NCI-H146 treated with DMSO at 0.1 percent for 48 hours (cell line): ENCODE data around the gene OR51F1.
"Not testable (repeated sequence)": the region's sequence is repeated elsewhere in the genome, so short reads cannot be mapped to it uniquely, and the experiment has no call there.

ENCODE experiments used
- DNase-seq: peaks from one replicate; lab custom pipeline; 2025; ENCODE audit not compliant: unreplicated experiment; lab: John Stamatoyannopoulos, UW

The OR51F1 gene, protein sequence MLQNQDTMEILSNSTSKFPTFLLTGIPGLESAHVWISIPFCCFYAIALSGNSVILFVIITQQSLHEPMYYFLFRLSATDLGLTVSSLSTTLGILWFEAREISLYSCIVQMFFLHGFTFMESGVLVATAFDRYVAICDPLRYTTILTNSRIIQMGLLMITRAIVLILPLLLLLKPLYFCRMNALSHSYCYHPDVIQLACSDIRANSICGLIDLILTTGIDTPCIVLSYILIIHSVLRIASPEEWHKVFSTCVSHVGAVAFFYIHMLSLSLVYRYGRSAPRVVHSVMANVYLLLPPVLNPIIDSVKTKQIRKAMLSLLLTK

DNA sequence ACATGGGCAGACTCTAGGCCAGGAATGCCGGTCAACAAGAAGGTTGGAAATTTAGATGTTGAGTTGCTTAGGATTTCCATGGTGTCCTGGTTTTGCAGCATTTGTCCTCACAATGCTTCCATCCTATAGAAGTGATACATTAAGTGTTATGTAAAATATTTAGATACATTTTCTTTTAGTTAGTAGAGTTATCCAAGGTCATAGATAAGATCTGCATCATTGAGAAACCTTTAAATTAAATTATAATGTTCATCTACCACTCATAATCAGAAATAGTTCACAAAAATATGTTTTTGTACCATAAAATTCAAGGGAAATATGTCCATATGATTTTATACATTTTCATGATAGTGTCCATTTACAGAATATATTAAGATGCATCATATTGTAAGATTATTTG, at the start of gene OR51F1:
Gene OR51F1 (minus strand): TSS at position 101 of the 400 bp plus-strand sequence. CDS start 0 bp downstream, at position 101.
- DNase-seq = no peak

DNA sequence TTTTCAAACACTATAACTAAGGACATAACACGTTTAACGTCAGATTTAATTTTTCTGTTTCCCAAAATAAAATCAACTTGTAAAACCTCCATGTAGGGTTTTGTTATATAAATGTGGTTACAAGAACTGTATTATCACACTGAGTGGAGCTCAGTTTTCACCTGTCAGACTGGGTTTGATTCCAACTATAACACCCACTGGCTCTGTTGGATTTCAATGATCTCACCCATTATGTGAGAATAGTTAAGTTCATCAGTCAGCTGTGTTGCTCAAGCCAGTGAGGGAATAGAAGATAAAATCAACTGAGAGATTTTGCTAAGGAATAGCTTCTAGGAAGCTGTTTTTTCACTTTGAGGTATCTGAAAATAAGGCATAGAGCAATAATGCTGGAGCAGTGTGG, 39.5 kb upstream of the OR51F1 start:
- DNase-seq = no peak

DNA sequence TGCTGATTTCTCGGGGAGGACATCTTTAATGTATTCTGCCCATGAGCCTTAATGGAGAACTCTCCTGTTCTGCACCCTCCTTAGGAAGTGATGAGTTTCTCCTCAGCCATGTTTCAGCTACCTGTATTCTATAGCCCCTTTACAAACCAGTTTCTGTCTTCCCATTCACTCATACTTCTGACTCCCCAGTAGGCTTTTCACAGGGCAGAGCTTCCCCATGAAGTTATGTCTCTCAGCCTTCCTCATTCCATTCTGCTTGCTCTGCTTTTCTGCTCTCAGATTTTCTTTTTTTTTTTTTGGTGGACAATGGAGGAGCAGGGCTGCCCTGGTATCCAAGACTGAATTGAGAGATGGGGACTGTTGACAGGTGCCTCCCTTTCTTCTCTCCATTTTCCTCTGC, 38.7 kb upstream of the OR51F1 start:
- no peak for DNase-seq

GRCh38 chr11:4804280-4804679, 34.5 kb upstream of the OR51F1 start, which contains the start of gene OR52R1:
Gene OR52R1, minus strand, starts transcription at chr11:4804380. Its CDS starts 0 bp downstream, at chr11:4804380.
- DNase-seq = no peak

GRCh38 chr11:4801316-4801715, 31.6 kb upstream of the OR51F1 start:
- not testable (repeated sequence) for DNase-seq

- no peak for DNase-seq
Observed at GRCh38 chr11:4798427-4799183, 28.9 kb upstream of the OR51F1 start.

DNA sequence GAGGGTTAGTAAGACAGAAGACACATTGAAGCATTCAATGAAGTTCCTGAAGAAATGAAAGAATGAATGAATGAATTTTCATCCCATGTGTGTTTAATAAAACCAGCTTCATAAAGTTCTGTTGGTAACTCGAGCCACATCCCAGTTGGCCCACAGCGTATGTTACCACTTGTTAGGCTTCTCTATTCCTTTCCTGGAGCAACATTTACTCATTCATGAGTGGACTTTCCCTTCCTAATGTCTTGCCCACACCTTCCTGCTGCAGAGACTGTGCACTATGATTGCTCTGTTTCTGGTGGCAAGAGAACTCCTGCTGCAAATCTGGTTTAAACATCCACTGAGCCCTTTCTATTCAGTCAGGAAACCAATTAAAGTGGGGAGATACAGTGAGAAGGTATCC, 27.5 kb upstream of the OR51F1 start:
- no peak for DNase-seq

GRCh38 chr11:4782454-4782853, 12.7 kb upstream of the OR51F1 start:
- DNase-seq = no peak

GRCh38 chr11:4768094-4768493, 1.6 kb downstream of the OR51F1 start:
- DNase-seq = no peak

GRCh38 chr11:4766420-4767043, 3.2 kb downstream of the OR51F1 start:
- no peak for DNase-seq

- DNase-seq = no peak
Observed at GRCh38 chr11:4763096-4763495, 6.6 kb downstream of the OR51F1 start.

- no peak for DNase-seq
Observed at GRCh38 chr11:4751201-4751600, 18.5 kb downstream of the OR51F1 start.

GRCh38 chr11:4748438-4748837, 21.3 kb downstream of the OR51F1 start:
- no peak for DNase-seq

GRCh38 chr11:4740735-4741134, 29.0 kb downstream of the OR51F1 start:
- DNase-seq = no peak

DNA sequence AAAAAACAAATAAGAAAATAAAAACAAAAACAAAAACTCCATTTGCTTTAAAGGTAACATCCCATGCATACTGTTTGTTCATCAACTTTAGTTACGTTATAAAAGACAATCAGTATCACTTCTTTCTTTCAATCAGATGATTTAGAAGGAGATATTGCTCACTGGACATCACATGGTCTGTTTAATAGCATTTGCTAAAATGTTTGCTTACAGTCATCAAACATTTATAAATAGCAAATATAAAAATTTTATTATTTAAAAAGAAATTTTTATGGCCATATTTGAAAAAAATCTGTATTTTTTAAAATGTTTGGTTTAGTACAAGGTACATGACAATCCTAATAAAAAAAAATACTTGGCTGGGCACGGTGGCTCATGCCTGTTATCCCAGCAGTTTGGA, 42.6 kb downstream of the OR51F1 start:
- no peak for DNase-seq

- not testable (repeated sequence) for DNase-seq
Observed at GRCh38 chr11:4722616-4723534, 46.9 kb downstream of the OR51F1 start.
